Measurements from ENCODE around the gene RAP1GAP2. TPM values are rescaled to one million over a fixed set of nuclear protein-coding genes. Genes with fewer than 3 reads are reported as not detected.

RAP1GAP2 gene
- polyA plus RNA-seq, 1 experiment, result 4.8 TPM

GRCh38 chr17:2797637-2798036 lies 1.4 kb downstream of the RAP1GAP2 start:
- H3K27me3 ChIP-seq (ENCODE audit: control insufficient read depth, insufficient read depth, low read length), result peaks cover 3% of the 10 kb centered on the region; the same call in 1 of the 2 replicates
- H3K4me3 ChIP-seq (ENCODE audit: low read depth, low read length), result no peak overlapping the region
- CTCF ChIA-PET, result no interaction called here
- H3K36me3 ChIP-seq (ENCODE audit: control insufficient read depth, insufficient read depth, low read length), result no peaks in the 10 kb centered on the region
- DNase-seq (ENCODE audit: low read depth), result no peak
- POLR2A ChIA-PET, result no interaction called here
- no peak for TF ChIP-seq CTCF (IDR thresholded peaks at IDR 0.05; ENCODE audit: insufficient read depth, low read depth, low read length)

- Histone ChIP-seq H3K36me3 (ENCODE audit: control insufficient read depth, insufficient read depth, low read length) (no peaks in the 10 kb centered on the region), H3K4me3 (ENCODE audit: low read depth, low read length) (no peak overlapping the region), H3K27me3 (ENCODE audit: control insufficient read depth, insufficient read depth, low read length) (peaks cover 3% of the 10 kb centered on the region; the same call in 1 of the 2 replicates)
- DNase-seq (ENCODE audit: low read depth), result no peak
- POLR2A ChIA-PET, result no interaction called here
- no peak for TF ChIP-seq CTCF (IDR thresholded peaks at IDR 0.05; ENCODE audit: insufficient read depth, low read depth, low read length)
- CTCF ChIA-PET, result no interaction called here
Measured at GRCh38 chr17:2798188-2798587, 1.9 kb downstream of the RAP1GAP2 start.

- ChIA-PET CTCF (no interaction called here), POLR2A (no interaction called here)
- no peak for TF ChIP-seq CTCF (IDR thresholded peaks at IDR 0.05; ENCODE audit: insufficient read depth, low read depth, low read length)
- H3K27me3 ChIP-seq (ENCODE audit: control insufficient read depth, insufficient read depth, low read length), result peaks cover 3% of the 10 kb centered on the region; the same call in 1 of the 2 replicates
- H3K36me3 ChIP-seq (ENCODE audit: control insufficient read depth, insufficient read depth, low read length), result no peaks in the 10 kb centered on the region
- H3K4me3 ChIP-seq (ENCODE audit: low read depth, low read length), result no peak overlapping the region
- no peak for DNase-seq (ENCODE audit: low read depth)
Measured at GRCh38 chr17:2798678-2799077, 2.4 kb downstream of the RAP1GAP2 start.

GRCh38 chr17:2799653-2800052 lies 3.4 kb downstream of the RAP1GAP2 start:
- Histone ChIP-seq H3K36me3 (ENCODE audit: control insufficient read depth, insufficient read depth, low read length) (no peaks in the 10 kb centered on the region), H3K4me3 (ENCODE audit: low read depth, low read length) (no peak overlapping the region), H3K27me3 (ENCODE audit: control insufficient read depth, insufficient read depth, low read length) (peaks cover 4% of the 10 kb centered on the region; the same call in 1 of the 2 replicates)
- ChIA-PET POLR2A (no interaction called here), CTCF (interaction anchor here (0.8 kb wide), 1 partner anchor 8 kb away, joined by 3 read pairs; no protein-coding TSS in a partner anchor)
- DNase-seq (ENCODE audit: low read depth), result no peak
- TF ChIP-seq CTCF (IDR thresholded peaks at IDR 0.05; ENCODE audit: insufficient read depth, low read depth, low read length), result no peak

- Histone ChIP-seq H3K4me3 (ENCODE audit: low read depth, low read length) (no peak overlapping the region), H3K27me3 (ENCODE audit: control insufficient read depth, insufficient read depth, low read length) (peaks cover 5% of the 10 kb centered on the region; the same call in 1 of the 2 replicates), H3K36me3 (ENCODE audit: control insufficient read depth, insufficient read depth, low read length) (no peaks in the 10 kb centered on the region)
- DNase-seq (ENCODE audit: low read depth), result no peak
- CTCF ChIA-PET, result no interaction called here
- POLR2A ChIA-PET, result no interaction called here
- no peak for TF ChIP-seq CTCF (IDR thresholded peaks at IDR 0.05; ENCODE audit: insufficient read depth, low read depth, low read length)
Measured at GRCh38 chr17:2800367-2800766, 4.1 kb downstream of the RAP1GAP2 start.
